ENCODE data around the gene ZNF358. TPM values are rescaled to one million over a fixed set of nuclear protein-coding genes. Genes with fewer than 3 reads are reported as not detected.

ZNF358 gene
- total RNA-seq, 1 donor from 2014 or later, result 163 TPM

DNA sequence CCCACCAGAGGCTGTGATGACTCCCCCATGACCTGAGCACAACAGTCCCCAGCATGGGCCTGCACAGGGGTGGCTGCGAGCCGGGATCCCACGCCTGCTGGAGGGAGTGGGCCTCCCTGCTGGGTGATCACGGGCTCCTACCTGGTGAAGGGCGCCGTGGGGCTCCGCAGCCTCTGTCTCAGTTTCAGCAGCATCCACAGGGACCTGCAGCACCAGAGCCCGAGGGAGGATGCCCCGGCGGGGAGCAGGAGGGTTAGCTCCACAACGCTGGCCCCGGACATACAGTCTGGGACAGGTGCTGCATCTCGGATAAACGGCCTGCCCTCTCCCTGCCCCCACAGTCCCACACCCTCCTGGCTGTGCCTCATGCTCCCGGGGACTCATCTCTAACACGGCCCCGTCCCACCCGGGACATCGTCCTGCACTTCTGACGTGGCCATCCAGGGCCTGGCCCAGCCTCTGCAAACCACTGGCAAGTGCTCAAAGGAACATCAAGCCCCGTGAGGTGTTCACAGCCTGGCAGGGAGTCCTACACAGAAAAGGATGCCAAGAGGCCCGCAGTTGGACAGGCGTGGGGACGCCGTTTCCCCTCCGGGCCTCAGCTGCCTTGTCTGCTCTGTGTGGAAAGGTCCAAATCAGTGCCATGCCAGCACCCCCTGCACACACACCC lies 37.6 kb upstream of the ZNF358 start:
- H3K4me1 ChIP-seq, result peaks cover 0 to 2% of the 10 kb centered on the region in 2 donors
- no peak for DNase-seq (ENCODE audit: low spot score in 2 of 2)
- H3K27me3 ChIP-seq, result no peaks in the 10 kb centered on the region
- TF ChIP-seq, protein P1, sequence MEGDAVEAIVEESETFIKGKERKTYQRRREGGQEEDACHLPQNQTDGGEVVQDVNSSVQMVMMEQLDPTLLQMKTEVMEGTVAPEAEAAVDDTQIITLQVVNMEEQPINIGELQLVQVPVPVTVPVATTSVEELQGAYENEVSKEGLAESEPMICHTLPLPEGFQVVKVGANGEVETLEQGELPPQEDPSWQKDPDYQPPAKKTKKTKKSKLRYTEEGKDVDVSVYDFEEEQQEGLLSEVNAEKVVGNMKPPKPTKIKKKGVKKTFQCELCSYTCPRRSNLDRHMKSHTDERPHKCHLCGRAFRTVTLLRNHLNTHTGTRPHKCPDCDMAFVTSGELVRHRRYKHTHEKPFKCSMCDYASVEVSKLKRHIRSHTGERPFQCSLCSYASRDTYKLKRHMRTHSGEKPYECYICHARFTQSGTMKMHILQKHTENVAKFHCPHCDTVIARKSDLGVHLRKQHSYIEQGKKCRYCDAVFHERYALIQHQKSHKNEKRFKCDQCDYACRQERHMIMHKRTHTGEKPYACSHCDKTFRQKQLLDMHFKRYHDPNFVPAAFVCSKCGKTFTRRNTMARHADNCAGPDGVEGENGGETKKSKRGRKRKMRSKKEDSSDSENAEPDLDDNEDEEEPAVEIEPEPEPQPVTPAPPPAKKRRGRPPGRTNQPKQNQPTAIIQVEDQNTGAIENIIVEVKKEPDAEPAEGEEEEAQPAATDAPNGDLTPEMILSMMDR (IDR thresholded peaks at IDR 0.05), result no peak
- no peak overlapping the region for H3K27ac ChIP-seq
- H3K9me3 ChIP-seq, result no peaks in the 10 kb centered on the region
- intact Hi-C loops (cut with DNase I), result no loop called here
- H3K4me3 ChIP-seq, result no peak overlapping the region
- H3K36me3 ChIP-seq, result no peaks in the 10 kb centered on the region

DNA sequence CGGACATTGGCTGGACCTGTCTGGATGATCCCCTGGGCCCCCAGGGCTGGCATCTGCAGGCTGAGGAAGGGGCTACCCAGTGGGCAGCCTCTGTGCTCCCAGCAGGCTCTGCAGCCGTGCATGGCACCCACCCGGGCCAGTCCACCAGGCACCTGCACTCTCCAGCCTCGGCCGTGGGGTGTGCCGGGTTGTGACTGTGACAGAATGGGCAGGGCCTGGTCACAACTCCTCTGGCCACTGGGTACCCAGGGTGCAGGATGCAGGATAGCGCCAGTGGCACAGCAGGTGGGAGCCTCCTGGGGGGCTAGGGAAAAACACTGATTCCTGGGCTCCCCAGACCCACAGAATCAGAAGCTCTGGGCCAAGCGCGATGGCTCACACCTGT lies 37.1 kb upstream of the ZNF358 start:
- no peak for DNase-seq (ENCODE audit: low spot score in 2 of 2)
- H3K9me3 ChIP-seq, result no peaks in the 10 kb centered on the region
- intact Hi-C loops (cut with DNase I), result no loop called here
- TF ChIP-seq, protein P1 (IDR thresholded peaks at IDR 0.05), result no peak
- no peak overlapping the region for H3K4me3 ChIP-seq
- H3K27ac ChIP-seq, result no peak overlapping the region
- peaks cover 0 to 2% of the 10 kb centered on the region in 2 donors for H3K4me1 ChIP-seq
- H3K36me3 ChIP-seq, result no peaks in the 10 kb centered on the region
- no peaks in the 10 kb centered on the region for H3K27me3 ChIP-seq

DNA sequence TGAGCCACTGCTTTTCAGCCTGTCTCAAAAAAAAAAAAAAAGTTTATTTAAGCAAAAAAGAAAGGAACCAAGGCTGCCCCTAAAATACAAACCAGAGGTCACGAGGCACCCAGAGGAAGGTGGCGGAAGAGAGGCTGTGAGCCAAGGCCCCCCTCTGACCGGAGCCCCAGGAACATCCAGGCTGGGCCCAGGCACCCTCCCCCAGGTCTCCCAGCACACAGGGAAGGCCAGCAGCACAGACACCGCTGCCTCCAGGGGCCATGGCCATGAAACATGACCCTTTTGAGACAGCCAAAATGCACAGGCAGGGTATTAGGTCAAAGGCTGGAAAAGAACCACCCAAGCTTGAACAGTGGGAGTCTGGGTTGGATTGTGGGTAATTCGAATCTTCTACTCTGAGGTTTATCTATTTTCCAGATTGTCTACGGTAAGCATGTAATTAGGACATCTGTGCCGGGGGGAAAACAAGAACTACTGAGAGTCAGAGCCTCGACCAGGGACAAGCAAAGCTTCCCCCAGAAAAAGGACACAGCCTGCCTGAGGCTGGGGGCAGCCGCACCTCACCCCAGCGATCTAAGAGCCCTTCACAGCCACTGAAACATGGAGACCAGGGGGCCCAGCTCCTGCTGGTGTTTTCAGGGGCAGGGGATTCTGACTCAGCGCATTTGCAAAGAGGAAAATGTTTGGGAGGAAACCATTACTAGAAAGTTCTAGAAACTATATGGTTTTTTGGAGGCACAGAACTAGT lies 35.5 kb upstream of the ZNF358 start:
- TF ChIP-seq, protein P1 (IDR thresholded peaks at IDR 0.05), result no peak
- Histone ChIP-seq H3K4me1 (peaks cover 0 to 2% of the 10 kb centered on the region in 2 donors), H3K9me3 (no peaks in the 10 kb centered on the region), H3K27ac (peak overlapping the region in 1 of 2 donors; percentile 45), H3K27me3 (no peaks in the 10 kb centered on the region), H3K36me3 (no peaks in the 10 kb centered on the region), H3K4me3 (no peak overlapping the region)
- intact Hi-C loops (cut with DNase I), result no loop called here
- DNase-seq (ENCODE audit: low spot score in 2 of 2), result no peak

DNA sequence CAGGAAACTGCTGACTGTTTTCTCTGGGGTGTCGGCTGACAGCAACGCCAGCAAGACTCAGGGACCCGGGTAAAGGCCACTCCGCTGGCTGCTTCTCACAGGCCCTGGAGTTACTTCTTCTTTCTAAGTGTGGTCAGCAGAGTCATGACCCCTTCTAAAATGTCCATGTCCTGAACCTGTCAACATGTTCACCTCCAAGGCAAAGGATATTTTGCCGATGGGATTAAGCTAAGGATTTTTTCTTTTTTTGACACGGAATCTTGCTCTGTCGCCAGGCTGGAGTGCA lies 35.0 kb upstream of the ZNF358 start:
- Histone ChIP-seq H3K36me3 (no peaks in the 10 kb centered on the region), H3K27me3 (no peaks in the 10 kb centered on the region), H3K4me3 (no peak overlapping the region), H3K27ac (peak overlapping the region in 1 of 2 donors; percentile 45), H3K9me3 (no peaks in the 10 kb centered on the region), H3K4me1 (peaks cover 0 to 2% of the 10 kb centered on the region in 2 donors)
- intact Hi-C loops (cut with DNase I), result no loop called here
- DNase-seq (ENCODE audit: low spot score in 2 of 2), result no peak
- TF ChIP-seq, protein P1 (IDR thresholded peaks at IDR 0.05), result no peak

DNA sequence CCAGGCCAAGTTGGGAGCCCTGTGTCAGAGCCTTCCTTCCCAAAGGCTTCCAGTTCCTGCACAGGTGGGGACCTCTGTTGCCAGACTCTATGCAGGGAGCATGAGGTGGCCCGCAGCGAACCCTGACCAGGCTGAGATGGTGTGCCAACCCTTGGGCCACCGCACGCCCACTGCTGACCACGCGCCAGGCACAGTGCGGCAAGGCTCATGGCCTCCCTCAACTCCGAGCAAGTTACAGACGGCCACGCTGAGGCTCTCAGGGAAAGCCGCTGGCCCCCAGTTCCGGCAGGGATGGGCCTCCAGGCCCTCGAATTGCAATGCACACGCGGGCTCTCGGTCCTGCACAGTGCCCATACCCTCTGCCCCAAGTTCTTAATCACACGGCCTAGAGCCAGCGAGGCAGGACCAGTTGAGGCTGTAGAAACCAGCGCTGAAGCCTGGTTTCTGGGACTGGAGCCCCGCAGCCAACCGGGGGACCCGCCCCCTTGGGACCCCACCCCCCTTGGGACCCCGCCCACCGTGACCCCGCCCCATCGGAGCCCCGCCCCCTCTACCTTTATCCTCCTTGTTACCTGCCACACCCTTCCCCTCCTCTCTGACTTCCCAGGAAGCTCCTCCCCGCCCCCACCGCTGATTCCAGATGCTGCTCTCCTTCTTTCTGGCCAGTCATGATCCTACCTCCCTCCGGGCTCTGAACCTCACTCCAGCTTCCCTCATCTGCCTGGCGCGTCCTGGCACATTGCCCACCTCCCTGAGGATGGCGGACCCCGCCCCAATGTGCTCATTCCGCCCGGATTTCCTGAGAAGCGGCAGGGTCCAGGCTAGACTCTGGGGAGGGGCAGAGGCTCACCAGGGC lies 33.1 kb upstream of the ZNF358 start:
- TF ChIP-seq, protein P1 (IDR thresholded peaks at IDR 0.05), result no peak
- H3K27me3 ChIP-seq, result no peaks in the 10 kb centered on the region
- no peak overlapping the region for H3K27ac ChIP-seq
- intact Hi-C loops (cut with DNase I), result no loop called here
- H3K9me3 ChIP-seq, result no peaks in the 10 kb centered on the region
- no peak for DNase-seq (ENCODE audit: low spot score in 2 of 2)
- H3K4me1 ChIP-seq, result peaks cover 0 to 2% of the 10 kb centered on the region in 2 donors
- no peaks in the 10 kb centered on the region for H3K36me3 ChIP-seq
- no peak overlapping the region for H3K4me3 ChIP-seq

All from ascending aorta (tissue), 2 donors.